Activated T-cell treated with anti-CD3 and anti-CD28 coated beads for 4 hours (primary cell): ENCODE results near the gene POLR2M.

Experiments
- DNase-seq: peaks from one replicate; pipeline ENCODE4 v3.0.0-alpha.2; 2020

POLR2M gene

DNA sequence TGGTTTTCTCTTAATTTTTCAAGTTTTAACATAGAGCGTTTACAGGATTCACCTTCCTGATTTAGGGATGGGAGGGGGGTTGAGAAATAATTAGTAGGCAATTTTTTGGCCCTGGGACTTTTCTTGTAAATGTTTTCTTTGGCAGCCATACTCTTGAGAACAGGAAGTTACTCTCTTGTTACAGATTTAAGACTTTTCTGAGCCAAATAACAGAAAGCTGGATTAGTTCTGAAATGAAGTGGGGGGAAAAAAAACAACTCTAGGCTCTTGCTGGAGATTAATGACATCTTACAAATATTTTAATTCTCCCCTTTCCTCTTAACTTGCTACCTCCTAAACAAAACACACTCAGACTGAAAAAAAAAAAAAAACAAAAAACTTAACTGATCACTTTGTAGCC lies 13.8 kb upstream of the POLR2M start:
- no peak for DNase-seq

DNA sequence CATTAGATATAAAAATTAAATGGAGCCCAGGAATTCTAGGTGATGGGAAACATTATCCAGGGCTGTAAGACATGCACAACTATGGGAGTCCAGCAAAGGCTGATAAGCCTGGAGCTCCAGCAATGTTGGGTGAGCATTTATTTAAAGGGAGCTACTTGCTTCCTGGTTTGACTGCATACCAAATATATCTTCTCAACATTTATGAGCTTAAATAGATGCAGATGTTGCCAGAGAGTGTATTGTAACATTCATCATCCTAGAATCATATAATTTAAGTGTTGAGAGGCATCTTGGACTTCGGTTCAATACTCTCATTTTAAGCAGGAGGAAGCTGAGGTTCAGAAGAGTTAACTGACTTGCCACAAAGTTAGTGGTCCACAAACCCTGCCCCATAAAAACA lies 12.2 kb upstream of the POLR2M start:
- DNase-seq: no peak

DNA sequence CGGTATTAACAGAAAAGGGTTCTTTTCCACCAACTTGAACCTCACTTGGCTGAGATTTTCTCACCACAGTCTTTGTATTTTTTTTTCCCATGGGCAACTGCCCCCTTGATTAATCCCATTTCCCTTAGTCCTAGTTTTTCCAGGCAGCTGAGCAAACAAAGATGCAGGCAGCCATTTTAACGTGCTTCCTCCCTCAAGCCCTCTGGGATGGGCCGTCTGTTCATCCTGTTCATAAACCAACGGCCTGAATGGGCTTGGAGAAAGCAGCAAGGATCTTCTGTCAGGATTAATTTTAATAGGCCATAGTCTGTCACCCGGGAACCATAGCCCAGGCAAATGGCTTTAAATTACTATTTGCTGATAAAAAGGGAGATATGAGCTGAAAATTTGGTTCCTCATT lies 10.4 kb upstream of the POLR2M start:
- no peak for DNase-seq

DNA sequence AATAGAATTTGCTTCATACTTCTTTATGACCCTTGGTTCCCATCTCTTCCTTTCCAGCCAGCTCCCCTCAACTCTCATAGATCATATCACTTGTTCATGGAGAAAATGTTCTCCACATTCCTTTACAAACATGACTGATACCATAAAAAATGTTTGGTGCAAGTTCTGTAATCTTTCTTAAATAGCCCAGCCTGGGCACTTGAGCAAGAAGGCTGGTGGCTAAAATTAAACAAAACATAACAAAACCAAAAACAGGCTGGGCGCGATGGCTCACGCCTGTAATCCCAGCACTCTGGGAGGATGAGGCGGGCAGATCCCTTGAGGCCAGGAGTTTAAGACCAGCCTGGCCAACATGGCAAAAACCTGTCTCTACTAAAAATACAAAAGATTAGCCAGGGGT lies 8.9 kb upstream of the POLR2M start:
- DNase-seq: no peak

DNA sequence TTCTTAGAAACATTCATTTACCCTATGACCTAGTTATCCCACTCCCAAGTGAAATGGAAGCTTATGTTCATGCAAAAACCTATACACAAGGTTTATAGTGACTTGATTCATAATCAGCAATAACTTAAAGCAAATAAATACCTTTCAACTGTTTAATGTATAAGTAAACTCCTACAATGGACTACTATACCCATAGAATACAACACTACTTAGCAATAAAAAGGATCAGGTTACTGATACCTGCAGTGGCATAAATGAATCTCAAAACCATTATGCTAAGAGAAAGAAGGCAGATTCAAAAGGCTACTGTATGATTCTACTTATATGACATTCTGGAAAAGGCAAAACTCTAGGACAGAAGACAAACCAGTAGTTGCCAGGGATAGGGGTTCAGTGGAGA lies 8.3 kb upstream of the POLR2M start:
- no peak for DNase-seq

DNA sequence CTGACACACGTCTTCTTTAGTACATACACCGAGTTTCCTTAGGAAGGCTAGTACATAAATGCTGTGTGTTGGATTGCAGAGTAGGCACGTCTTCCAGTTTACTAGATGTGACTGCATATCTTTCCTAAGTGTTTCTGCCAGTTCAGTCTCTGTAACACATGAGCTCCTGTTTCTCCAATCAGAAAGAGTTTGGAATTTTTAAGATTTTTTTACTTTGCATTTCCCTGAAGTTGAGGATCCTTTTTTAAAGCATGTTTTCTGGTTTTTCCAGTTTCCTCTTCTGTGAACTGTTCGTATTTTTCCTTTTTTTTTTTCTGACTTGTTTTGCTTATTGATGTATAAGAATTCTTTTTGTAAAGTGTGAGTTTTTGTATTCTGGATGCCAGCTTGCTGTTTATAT lies 7.5 kb upstream of the POLR2M start:
- no peak for DNase-seq

DNA sequence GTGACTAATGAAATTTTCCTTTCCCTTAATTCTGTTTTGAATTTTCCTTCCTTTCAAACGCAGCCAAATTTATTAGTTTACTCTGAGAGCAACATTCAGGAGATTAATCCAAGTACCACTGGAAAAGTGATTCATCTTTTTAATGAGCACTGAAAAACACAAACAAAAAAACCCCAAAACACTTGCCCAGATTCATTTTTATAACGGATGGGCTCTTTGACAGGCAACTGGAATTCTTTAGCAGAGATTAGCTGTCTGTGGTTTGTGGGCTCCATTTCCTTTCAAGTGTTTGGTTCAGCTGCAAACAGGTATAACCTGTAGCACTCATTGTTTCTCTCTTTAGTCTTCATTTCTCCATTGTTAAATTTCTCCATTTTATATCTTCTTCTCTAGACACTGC lies 3.1 kb upstream of the POLR2M start:
- DNase-seq: no peak

DNA sequence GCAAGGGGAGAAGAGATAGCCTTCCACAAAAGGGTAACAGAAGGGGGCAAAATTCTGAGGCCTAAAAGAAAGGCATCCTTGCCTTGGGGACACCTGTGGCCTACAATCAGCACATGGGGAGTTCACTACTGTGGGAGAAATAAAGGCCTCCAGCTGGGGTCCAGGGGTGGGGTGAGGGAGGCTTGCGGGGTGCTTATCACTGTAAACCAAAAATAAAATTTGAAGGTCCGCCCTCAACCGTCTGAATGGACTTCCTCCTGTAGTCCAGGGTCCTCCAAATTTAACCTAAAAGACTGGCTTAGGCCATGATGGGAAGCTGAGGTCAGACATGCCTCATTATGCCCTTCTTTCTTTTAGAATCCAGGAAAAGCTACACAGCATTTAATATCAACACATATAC lies 2.1 kb upstream of the POLR2M start:
- DNase-seq: no peak

DNA sequence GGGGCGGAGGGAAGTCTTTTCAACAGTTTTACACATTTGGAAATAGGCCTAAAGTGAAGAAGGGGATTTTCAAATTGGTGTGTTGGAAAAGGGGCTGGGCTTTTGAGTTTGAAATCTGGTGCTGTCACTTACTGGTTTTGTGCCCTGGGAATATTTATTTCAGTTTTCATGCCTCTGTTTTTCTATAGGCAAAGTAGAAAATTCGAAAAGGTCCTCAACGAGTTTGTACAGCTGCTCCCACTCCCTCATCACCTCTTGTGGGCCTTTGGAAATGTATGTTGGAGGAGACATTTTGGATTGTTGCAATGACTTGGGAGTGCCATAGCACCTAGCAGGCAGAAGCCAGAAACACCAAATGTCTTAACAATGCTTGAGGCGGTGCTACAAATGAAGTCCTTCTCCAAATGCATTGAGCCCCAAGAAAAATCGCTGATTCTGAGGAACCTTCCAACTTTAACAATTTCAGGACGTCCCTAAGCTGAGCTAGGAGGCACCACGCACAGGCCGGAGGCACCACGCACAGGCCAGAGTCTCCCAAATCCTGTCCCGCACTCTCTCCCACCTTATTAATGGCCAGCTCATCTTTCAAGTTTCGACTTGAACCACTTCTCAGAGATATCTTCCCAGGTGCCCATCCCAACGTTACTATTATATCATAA lies 639 bp upstream of the POLR2M start:
- DNase-seq: no peak

DNA sequence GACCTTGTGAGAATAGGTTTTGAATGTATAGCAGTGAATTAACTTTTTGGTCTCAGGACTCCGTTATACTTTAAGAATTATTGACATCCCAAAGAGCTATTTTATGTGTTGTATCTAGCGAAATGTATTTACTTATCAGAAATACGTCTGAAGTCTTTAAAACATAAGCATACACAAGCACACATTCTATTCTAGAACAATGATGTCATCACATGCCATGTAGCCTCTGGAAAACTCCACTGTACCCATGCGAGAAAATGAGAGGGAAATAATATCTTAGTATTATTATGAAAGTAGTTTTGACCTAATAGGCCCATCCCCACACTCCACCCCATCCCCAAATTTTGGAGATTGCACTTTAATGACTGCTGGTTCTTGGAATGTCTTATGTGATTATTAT lies 1.5 kb downstream of the POLR2M start:
- DNase-seq: no peak

DNA sequence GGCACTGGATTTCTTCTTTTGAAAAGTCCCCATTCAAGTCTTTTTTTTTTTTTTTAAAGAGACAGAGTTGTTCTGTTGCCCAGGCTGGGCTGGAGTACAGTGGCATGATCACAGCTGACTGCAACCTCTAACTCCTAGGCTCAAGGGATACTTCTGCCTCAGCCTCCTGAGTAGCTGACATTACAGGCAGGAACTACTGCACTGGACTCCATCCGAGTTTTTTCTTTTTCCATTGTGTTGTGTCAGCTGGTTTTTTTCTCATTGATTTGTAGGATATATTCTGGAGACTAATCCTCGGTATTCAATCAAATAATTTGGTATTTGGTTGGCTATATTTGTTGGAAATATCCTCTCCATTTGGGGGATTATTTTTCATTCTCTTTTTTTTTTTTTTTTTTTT lies 11.8 kb downstream of the POLR2M start:
- no peak for DNase-seq

DNA sequence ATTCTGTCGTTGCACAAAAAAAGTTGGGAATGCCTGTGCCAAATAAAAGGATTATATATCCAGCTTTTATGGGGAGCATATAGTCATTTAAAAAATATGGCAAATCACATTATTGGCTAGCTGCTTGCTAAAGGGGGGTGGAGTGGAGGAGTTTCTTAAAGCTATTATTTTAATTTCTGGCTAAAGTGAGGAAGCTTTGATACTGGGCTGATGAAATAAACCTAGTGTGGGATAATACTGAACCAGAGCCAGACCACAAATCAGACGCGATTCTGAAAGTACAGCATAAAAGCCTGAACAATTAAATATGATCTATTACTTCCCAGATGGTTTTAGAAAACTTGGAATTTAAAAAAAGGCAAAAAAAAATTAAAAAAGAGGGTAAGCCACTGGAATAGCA lies 14.4 kb downstream of the POLR2M start:
- no peak for DNase-seq

DNA sequence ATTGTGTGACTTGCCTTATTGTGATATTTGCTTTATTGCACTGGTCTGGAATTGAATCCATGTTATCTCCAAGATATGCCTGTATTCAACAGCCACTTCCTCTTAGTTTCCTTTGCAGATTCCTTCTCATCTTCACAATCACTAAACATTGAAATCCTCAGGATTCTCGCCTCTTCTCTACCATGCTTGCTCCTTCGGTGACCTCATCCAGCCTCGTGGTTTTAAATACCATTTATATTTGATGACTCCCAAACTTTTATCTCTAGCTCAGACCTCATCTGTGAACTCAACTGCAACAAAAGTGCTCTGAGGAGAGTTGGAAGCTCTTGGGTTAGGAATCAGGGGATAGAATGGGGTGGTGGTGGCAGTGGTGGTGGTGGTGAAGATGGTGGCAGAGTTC lies 19.9 kb downstream of the POLR2M start:
- DNase-seq: no peak

DNA sequence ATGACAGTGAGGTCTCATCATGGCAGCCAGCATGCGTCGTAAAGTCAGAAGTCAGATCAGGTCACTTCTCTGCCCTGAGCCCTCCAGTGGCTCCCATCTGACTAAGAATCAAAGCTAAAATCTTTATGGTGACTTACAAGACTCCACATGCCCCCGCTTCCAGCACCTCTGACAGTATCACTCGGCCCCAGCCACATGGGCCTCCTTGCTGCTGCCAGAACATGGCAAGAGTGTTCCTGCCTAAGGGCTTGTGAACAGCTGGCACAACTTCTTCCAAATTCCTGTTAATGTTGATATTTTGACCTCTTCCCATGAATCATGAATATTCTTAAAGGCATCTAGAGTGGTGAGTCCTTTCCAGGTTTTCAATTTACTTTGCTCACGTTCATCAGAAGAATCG lies 20.5 kb downstream of the POLR2M start:
- DNase-seq: no peak

DNA sequence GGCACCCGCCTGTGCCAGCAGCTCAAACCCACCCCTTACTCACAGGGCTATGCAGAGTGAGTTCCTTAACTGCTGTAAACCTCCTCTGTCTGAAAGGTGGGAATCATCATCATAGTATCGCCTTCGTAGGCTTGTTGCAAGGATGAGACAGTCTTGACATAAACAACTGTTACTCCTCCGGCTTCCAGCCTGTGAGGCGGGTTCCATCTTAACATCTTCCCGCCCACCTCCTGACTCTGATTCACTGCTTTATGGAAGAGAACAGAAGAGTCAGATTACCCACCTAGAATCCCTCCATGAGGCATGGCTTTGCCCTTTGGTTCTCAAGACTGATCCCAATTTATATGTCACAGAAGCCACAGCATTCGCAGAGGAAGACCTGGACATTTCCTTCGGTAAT lies 21.9 kb downstream of the POLR2M start:
- no peak for DNase-seq

DNA sequence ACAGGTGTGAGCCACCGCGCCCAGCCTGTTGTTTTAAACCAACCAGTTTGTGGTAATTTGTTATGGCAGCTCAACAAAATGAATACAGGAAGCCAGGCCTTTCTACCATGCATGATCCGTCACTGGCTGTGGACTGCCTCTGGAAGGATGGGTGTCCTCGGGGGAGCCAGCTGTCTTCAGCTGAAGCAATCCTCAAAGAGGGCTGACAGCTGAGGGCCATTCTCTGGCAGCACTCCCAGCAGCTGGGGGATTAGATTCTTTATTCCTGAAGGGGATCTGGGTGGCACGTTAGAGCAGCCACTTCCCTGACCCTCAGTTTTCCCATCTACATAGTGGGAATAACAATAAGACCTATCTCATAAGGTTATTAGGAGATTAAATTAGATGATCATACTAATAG lies 24.4 kb downstream of the POLR2M start:
- DNase-seq: no peak

DNA sequence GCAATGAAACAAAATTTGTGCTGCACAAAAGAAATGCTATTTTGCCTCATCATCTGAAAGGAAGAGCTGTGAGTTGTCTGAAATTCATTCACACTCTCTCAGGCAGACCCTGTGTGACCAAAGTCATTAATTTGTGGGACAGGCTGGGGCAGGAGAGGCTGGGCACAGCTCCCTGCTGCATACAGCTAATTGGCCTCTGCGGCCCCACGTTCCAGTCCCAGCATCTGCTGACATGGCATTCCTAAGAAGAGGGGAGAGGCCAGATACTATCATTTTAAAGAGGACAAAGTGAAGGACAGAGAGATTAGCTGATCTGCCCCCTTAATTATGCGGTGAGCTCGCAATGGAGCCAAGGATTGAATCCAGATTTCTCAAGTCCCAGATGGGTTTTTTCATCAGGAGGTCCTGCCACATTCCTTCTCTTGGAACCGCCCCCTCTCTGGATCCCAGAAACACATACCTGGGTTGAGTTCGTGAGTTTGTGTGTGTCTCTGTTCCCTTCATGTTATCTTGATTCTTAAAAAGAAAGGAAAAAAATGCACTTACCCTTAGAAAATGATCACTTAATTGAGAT lies 25.1 kb downstream of the POLR2M start:
- no peak for DNase-seq

DNA sequence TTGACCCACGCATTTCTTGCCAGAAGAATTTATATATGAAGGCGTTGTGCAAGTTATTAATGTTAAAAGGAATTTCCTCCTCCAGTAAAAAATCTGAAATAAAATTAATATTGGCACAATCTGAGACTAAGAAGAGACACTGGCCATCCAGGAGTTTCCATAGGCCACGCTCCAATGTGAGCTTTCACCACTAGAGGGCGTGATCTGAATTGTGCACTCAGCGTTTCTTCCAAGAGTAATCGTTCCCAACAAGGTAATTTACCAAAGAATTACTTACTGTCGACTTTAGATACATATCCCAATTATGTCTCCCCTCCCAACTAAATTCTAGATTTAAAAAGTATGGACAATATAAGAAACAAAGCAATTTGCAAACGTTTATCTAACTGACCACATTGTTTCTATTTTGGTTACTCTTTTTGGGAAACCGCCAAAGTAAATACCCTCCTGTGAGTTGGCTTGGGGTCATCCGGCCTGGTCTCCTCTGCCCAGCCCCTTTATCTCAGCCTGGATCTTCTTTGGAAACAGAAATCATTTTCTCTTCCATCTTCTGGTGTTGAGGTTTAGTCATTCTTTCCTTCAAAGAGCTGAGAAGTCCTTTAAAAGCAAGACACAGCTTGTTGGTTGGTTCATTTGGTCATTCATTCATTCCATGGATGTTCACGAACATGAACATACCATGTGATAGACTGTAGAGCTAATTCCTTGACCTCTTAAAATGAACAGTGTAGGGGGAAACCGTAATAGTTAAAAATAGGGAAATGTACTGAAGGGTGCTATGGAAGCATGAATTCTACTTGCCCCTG lies 26.2 kb downstream of the POLR2M start:
- DNase-seq: peak; percentile 33

DNA sequence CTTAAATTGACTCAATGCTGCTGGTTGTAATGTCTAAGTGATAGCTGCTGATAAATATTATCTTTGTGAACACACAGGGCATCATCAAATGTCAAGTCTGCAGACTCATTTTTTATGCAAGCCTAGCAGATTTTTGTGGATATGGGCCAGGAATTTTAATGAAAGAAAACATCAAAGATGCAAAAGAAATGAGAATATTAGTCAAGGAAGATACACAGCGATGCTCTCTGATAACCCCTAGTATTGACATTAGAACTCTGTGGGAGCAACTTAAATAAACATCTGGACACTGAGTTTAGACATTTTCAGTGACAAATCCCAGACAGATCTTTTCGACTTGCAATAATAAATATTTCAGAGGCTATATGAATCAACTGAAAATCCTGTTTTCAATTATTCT lies 28.3 kb downstream of the POLR2M start:
- DNase-seq: no peak

DNA sequence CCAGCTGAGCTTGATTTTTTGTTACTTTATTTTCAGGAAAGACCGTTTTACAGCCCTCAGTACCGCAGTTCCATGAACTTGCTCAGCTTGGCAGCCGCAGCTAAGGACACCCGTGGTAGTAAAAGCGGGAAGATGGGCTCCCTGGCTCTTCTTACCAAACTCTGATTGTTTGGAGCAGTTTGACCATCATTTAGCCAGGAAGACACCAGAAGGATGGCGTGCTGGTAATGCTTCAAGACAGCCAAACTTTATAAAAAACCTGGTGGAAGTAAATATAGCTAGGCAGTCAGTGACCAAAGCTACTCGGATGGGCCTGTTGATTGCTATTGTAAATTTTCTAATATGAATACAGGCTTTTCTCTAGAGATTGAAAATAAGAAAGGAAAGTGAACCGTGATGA lies 28.9 kb downstream of the POLR2M start:
- no peak for DNase-seq

DNA sequence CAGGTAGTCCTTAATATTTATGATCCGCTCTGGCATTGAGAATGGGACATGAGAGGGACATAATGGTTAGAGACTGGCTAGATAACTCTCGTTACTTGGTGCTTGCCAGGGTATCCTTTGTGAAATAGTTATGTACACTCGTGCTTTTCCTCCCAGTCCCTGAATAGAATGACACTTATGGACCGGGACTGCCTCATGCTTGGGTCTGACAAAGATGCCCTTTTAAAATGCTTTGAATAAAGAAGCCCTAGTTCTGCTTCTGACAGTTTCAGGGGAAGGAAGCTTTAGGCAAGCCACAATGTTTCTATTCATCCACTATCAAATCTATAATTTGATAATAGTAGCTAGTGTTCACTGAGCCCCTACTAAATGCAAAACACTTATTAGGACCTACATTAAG lies 29.4 kb downstream of the POLR2M start:
- no peak for DNase-seq

DNA sequence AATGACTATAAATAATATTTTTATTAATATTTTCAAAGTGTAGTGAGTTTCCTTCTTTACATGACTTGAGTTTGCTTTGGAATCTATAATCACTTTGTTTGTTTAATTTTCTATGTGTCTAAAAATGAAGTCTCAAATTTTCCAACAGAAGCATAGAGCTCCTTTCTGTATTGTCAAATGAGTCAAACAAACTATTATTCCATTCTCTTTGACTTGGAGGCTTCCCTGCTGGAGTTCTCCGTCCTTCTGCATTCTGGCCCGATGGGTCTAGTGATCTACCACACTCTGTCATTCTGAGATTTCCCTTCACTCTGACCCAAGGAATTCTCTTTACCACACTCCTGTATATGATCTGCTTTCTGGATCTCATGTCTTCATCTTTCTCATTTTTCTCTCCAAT lies 30.1 kb downstream of the POLR2M start:
- DNase-seq: no peak

DNA sequence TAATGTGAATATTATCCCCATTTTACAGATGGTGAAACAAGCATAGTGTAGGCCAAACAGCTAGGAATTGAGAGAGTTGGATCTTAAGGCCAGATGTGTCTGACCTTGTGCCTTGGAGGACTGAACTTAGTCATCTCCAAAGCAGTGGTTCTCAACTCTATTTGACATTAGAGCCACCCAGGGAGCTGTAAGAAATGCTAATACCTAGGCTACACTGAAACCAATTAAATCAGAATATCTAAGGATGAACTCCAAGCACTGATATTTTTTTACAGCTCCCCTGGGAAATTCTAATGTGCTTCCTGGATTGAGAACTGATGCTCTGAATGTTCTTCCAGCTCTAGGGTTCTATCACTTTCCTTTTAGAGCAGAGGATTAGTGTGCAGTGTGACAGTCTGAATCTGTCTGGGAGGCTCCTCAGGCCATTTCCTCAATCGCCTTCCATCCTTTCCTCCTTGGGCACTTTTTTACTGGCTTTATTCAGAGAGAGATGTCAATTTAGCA lies 32.3 kb downstream of the POLR2M start:
- no peak for DNase-seq

DNA sequence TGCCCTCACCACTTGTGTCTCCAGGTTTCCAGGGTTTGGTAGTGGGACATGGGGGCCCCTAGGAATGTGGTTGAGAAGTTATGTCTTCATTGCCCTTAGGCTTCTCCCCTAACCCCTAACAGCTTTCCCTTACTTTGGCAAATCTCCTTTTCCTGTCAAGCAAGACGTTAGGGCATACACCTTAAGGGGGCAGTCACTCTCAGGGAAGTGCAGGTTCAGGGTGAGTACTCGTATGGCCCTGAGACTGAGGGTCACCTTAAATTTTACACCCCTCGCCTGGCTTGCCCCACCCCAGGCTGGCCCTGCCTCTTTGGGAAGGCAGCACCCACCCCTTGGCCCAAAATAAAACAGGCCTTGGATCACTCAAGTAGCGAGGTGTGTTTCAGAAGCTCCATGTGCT lies 33.5 kb downstream of the POLR2M start:
- no peak for DNase-seq
